H9 (cell line): ENCODE data around the gene ST3GAL6. TPM values are rescaled to one million over a fixed set of nuclear protein-coding genes. Genes with fewer than 3 reads are reported as not detected.

Experiments
- DNase-seq: peaks from one replicate; pipeline ENCODE4 v3.0.0-alpha.2; 2017
- H2AFZ ChIP-seq: one replicate; pipeline ENCODE4 v1.6.1; 2013; ENCODE audit warnings: mild to moderate bottlenecking, low read length, control low read depth, moderate library complexity
- H2AK5ac ChIP-seq: 2 replicates; pipeline ENCODE4 v1.6.1; 2013; ENCODE audit warnings: low read length, control low read depth, mixed read lengths; ENCODE audit not compliant: insufficient read length
- H2BK120ac ChIP-seq: one replicate; pipeline ENCODE4 v1.6.1; 2013; ENCODE audit warnings: low read depth, mild to moderate bottlenecking, low read length, control low read depth, inconsistent platforms; ENCODE audit not compliant: poor library complexity, severe bottlenecking
- H2BK12ac ChIP-seq: 2 replicates; pipeline ENCODE4 v1.6.1; 2013; ENCODE audit warnings: low read length, control low read depth, mixed read lengths, low read depth; ENCODE audit not compliant: insufficient read length
- H2BK15ac ChIP-seq: 2 replicates; pipeline ENCODE4 v1.6.1; 2013; ENCODE audit warnings: low read depth, low read length, control low read depth
- H2BK20ac ChIP-seq: one replicate; pipeline ENCODE4 v1.6.1; 2013; ENCODE audit warnings: low read depth, mild to moderate bottlenecking, low read length, control low read depth, inconsistent platforms; ENCODE audit not compliant: poor library complexity, severe bottlenecking
- H2BK5ac ChIP-seq: 2 replicates; pipeline ENCODE4 v1.6.1; 2013; ENCODE audit warnings: low read length, control low read depth, mixed read lengths; ENCODE audit not compliant: insufficient read length
- H3K14ac ChIP-seq: 2 replicates; pipeline ENCODE4 v1.6.1; 2013; ENCODE audit warnings: low read length, control low read depth; ENCODE audit not compliant: insufficient read depth
- H3K18ac ChIP-seq: 2 replicates; pipeline ENCODE4 v1.6.1; 2013; ENCODE audit warnings: low read depth, mild to moderate bottlenecking, mixed read lengths, low read length, control low read depth; ENCODE audit not compliant: insufficient read length
- H3K23ac ChIP-seq: 2 replicates; pipeline ENCODE4 v1.6.1; 2013; ENCODE audit warnings: low read length, control low read depth, mixed read lengths, low read depth; ENCODE audit not compliant: insufficient read length
- H3K23me2 ChIP-seq: 2 replicates; pipeline ENCODE4 v1.6.1; 2013; ENCODE audit warnings: low read depth, mild to moderate bottlenecking, mixed read lengths, low read length, control low read depth; ENCODE audit not compliant: insufficient read length, poor library complexity, severe bottlenecking
- H3K27ac ChIP-seq: 2 replicates; pipeline ENCODE4 v1.5.1; 2013; ENCODE audit warnings: low read length, control low read depth, mixed read lengths, low read depth; ENCODE audit not compliant: insufficient read length
- H3K27me3 ChIP-seq: 2 replicates; pipeline ENCODE4 v1.6.1; 2013; ENCODE audit warnings: low read length, control low read depth, inconsistent platforms; ENCODE audit not compliant: insufficient read depth
- H3K4ac ChIP-seq: 2 replicates; pipeline ENCODE4 v1.6.1; 2013; ENCODE audit warnings: low read depth, mild to moderate bottlenecking, control low read depth, inconsistent platforms, low read length, moderate library complexity
- H3K4me1 ChIP-seq: 2 replicates; pipeline ENCODE4 v1.6.1; 2013; ENCODE audit warnings: low read length, control low read depth, inconsistent platforms; ENCODE audit not compliant: insufficient read depth
- H3K4me2 ChIP-seq: 2 replicates; pipeline ENCODE4 v1.6.1; 2013; ENCODE audit warnings: low read length, control low read depth, mixed read lengths; ENCODE audit not compliant: insufficient read length, insufficient read depth
- H3K56ac ChIP-seq: 2 replicates; pipeline ENCODE4 v1.6.1; 2013; ENCODE audit warnings: low read depth, mild to moderate bottlenecking, mixed read lengths, low read length, control low read depth; ENCODE audit not compliant: insufficient read length
- H3K79me1 ChIP-seq: 2 replicates; pipeline ENCODE4 v1.6.1; 2013; ENCODE audit warnings: low read depth, mild to moderate bottlenecking, moderate library complexity, low read length, control low read depth, inconsistent platforms; ENCODE audit not compliant: insufficient read depth, poor library complexity, severe bottlenecking
- H3K79me2 ChIP-seq: 2 replicates; pipeline ENCODE4 v1.6.1; 2013; ENCODE audit warnings: low read length, control low read depth, inconsistent platforms; ENCODE audit not compliant: insufficient read depth
- H3K9ac ChIP-seq: 2 replicates; pipeline ENCODE4 v1.6.1; 2013; ENCODE audit warnings: low read length, control low read depth, mixed read lengths; ENCODE audit not compliant: insufficient read length; ENCODE audit errors: extremely low read depth
- H3K9me3 ChIP-seq: one replicate; pipeline ENCODE4 v1.6.1; 2013; ENCODE audit warnings: low read depth, low read length, inconsistent platforms; ENCODE audit not compliant: control insufficient read depth
- H3T11ph ChIP-seq: one replicate; pipeline ENCODE4 v1.6.1; 2013; ENCODE audit warnings: mild to moderate bottlenecking, low read length, control low read depth, inconsistent platforms
- H4K20me1 ChIP-seq: one replicate; pipeline ENCODE4 v1.6.1; 2013; ENCODE audit not compliant: control insufficient read depth, insufficient read length, insufficient read depth
- H4K5ac ChIP-seq: 2 replicates; pipeline ENCODE4 v1.6.1; 2013; ENCODE audit warnings: low read depth, mild to moderate bottlenecking, mixed read lengths, low read length, control low read depth; ENCODE audit not compliant: insufficient read length
- H4K8ac ChIP-seq: replicated peaks from 2 replicates; pipeline ENCODE4 v1.6.1; 2013; ENCODE audit warnings: low read length, control low read depth, mixed read lengths, low read depth; ENCODE audit not compliant: insufficient read length
- H4K91ac ChIP-seq: 2 replicates; pipeline ENCODE4 v1.6.1; 2013; ENCODE audit warnings: low read depth, mild to moderate bottlenecking, moderate library complexity, mixed read lengths, low read length, control low read depth; ENCODE audit not compliant: insufficient read length
- H3K27ac Mint-ChIP-seq, 3 experiments: 2 replicates in 2 of 3; 3 replicates in 1 of 3; pipeline ENCODE4 v1.8.0; 2020 to 2021; ENCODE audit warnings: mixed read lengths in 3 of 3, mild to moderate bottlenecking in 1 of 3, moderate library complexity in 1 of 3
- H3K27me3 Mint-ChIP-seq: 2 replicates; pipeline ENCODE4 v1.8.0; 2021; ENCODE audit warnings: low read depth, mild to moderate bottlenecking, moderate library complexity, mixed read lengths
- H3K36me3 Mint-ChIP-seq, 3 experiments: 2 replicates in 2 of 3; 3 replicates in 1 of 3; pipeline ENCODE4 v1.8.0; 2020 to 2021; ENCODE audit warnings: low read depth in 3 of 3, mixed read lengths in 3 of 3; ENCODE audit not compliant: insufficient read depth in 1 of 3
- H3K4me1 Mint-ChIP-seq, 2 experiments: 2 replicates each; pipeline ENCODE4 v1.8.0; 2020; ENCODE audit warnings: mixed read lengths in 2 of 2
- H3K4me3 Mint-ChIP-seq, 2 experiments: 2 replicates in 1 of 2; 3 replicates in 1 of 2; pipeline ENCODE4 v1.8.0; 2020 to 2021; ENCODE audit warnings: mild to moderate bottlenecking in 2 of 2, mixed read lengths in 2 of 2, moderate library complexity in 1 of 2
- H3K9me3 Mint-ChIP-seq, 2 experiments: 2 replicates in 1 of 2; 3 replicates in 1 of 2; pipeline ENCODE4 v1.8.0; 2020; ENCODE audit warnings: mild to moderate bottlenecking in 2 of 2, mixed read lengths in 2 of 2, moderate library complexity in 1 of 2
- CTCF ChIP-seq: fragments of 200-600 bp; sonication (generic); conservative IDR thresholded peaks from 3 replicates; pipeline ENCODE4 v1.8.0; 2021; ENCODE audit warnings: antibody characterized with exemption, mild to moderate bottlenecking
- WGBS: extraction: QIAGEN DNeasy Blood & Tissue Kit; methylation state at CpG from one replicate; pipeline ENCODE4 v1.1.7; 2013; ENCODE audit warnings: missing lambda C conversion rate, low lambda C conversion rate, mixed read lengths; ENCODE audit not compliant: insufficient read length; ENCODE audit errors: extremely low coverage; 5-methylcytosine and 5-hydroxymethylcytosine counted together
- total RNA-seq: library from RNA; stranded (reverse); gene quantifications from 2 replicates; pipeline ENCODE4 v1.2.1, GENCODE V29; 2021

Gene ST3GAL6
- total RNA-seq, 1 experiment from 2014 or later = 6.4 TPM

DNA sequence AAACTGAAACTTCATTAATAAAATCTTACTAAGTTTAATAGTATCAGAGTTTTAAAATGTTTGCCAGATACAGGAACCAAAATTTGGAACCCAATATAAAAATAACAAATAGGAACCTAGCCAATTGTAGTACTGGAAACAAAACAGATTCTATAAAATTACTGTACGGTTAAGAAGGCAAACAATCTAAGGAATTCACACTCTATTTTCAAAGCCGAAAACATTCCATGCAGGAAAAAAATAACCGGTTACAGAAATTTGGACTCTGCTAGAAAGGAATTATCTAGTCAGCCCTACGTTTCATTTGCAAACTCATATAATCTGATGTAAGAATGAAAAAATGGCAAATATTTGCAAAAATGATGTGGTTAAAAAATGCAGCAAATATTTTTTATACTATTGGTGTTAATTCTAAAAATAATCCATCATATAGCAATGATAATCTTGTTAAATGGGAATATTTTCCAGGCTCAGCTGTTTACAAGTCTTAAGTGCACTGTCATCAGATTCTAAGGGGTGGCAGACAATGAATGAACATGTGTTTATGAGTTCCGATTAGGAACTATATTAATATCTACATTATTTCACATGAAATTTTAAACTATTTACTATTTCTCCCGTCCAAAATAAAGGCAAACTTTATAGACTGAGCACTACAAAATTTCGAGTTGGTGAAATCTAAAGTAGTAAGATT is 80.3 kb downstream of the ST3GAL6 start:
- Histone ChIP-seq H3K4me1 (no peaks in the 10 kb centered on the region), H3K14ac (no peak overlapping the region), H4K91ac (no peak overlapping the region), H2BK120ac (no peak overlapping the region), H2BK12ac (no peak overlapping the region), H3K56ac (no peak overlapping the region), H2BK20ac (no peak overlapping the region), H3K79me1 (no peaks in the 10 kb centered on the region), H3K4me2 (no peak overlapping the region), H3K79me2 (no peaks in the 10 kb centered on the region), H3K23ac (no peak overlapping the region), H3K4ac (no peak overlapping the region), H3K27me3 (no peaks in the 10 kb centered on the region), H2BK5ac (no peak overlapping the region), H2BK15ac (no peak overlapping the region), H2AK5ac (no peak overlapping the region), H3K23me2 (no peaks in the 10 kb centered on the region), H3K9ac (no peak overlapping the region), H4K8ac (no peak overlapping the region), H4K20me1 (no peaks in the 10 kb centered on the region), H3K9me3 (no peaks in the 10 kb centered on the region), H3K27ac (no peak overlapping the region), H3K18ac (no peak overlapping the region), H2AFZ (no peak overlapping the region), H4K5ac (no peak overlapping the region), H3T11ph (no peak overlapping the region)
- Mint-ChIP-seq H3K4me1 (no peaks in the 10 kb centered on the region), H3K27ac (no peak overlapping the region), H3K9me3 (peaks cover 11% of the 10 kb centered on the region in 2 experiments), H3K36me3 (peaks cover 29 to 36% (median 36%) of the 10 kb centered on the region in 3 experiments), H3K27me3 (no peaks in the 10 kb centered on the region; the same call in 1 of the 2 replicates), H3K4me3 (no peak overlapping the region)
- no CpG with 5 or more reads among the region's 7 CpGs for WGBS
- no peak for TF ChIP-seq CTCF
- DNase-seq = no peak

Other genes starting within 250 kb of the ST3GAL6 start
- 83.0 and 85.0 TPM in 2 replicates for gene CLDND1, start 240.4 kb upstream of the ST3GAL6 start, total RNA-seq
- gene GPR15, start 231.4 kb upstream of the ST3GAL6 start, total RNA-seq = not detected in 2 replicates
- gene CPOX, start 169.7 kb upstream of the ST3GAL6 start, total RNA-seq = 22.7 and 24.7 TPM in 2 replicates
- gene DCBLD2, start 138.4 kb downstream of the ST3GAL6 start, total RNA-seq = 47.5 and 48.0 TPM in 2 replicates